Left lung (tissue), 10 donors: Measurements from ENCODE around the gene CPLANE2. TPM values are rescaled to one million over a fixed set of nuclear protein-coding genes. Genes with fewer than 3 reads are reported as not detected.

Experiments used
- ATAC-seq: fragments of 200-7000 bp; cut with Tn5 transposase; one replicate; pipeline ENCODE4 v1.9.1; 2020; ENCODE audit warnings: moderate library complexity
- DNase-seq, 4 donors: peaks; one replicate each; pipeline ENCODE4 v3.0.0-alpha.2; 2013 to 2020
- H3K27ac ChIP-seq, 2 donors: fragments of 200-600 bp; sonication (generic) in 1 of 2; one replicate each; pipeline versions ENCODE4 v1.5.0 to v1.8.0; 2020 to 2021
- H3K27me3 ChIP-seq, 2 donors: fragments of 200-600 bp; sonication (generic) in 1 of 2; one replicate each; pipeline versions ENCODE4 v1.5.0 to v1.8.0; 2020 to 2021
- H3K36me3 ChIP-seq, 2 donors: fragments of 200-600 bp; sonication (generic) in 1 of 2; one replicate each; pipeline versions ENCODE4 v1.5.0 to v1.8.0; 2020 to 2021
- H3K4me1 ChIP-seq, 2 donors: fragments of 200-600 bp; one replicate each; pipeline ENCODE4 v1.8.0; 2021
- H3K4me3 ChIP-seq, 2 donors: fragments of 200-600 bp; sonication (generic) in 1 of 2; one replicate each; pipeline versions ENCODE4 v1.5.0 to v1.8.0; 2020 to 2021; ENCODE audit warnings: mild to moderate bottlenecking in 1 of 2
- H3K9me3 ChIP-seq, 2 donors: fragments of 200-600 bp; sonication (generic) in 1 of 2; one replicate each; pipeline versions ENCODE4 v1.5.0 to v1.8.0; 2020 to 2021
- intact Hi-C, 2 donors: fragments of 100-400 bp; cut with DNase I; formaldehyde crosslinking; loops; one replicate each; pipeline versions ENCODE4 v1.11.2 to v1.14.2; 2022
- polyA plus RNA-seq, 6 donors: library from polyadenylated mRNA; unstranded; fragments of 120-200 nt; gene quantifications; one replicate each; pipeline ENCODE4 v1.2.1, GENCODE V29; 2013; ENCODE audit not compliant: insufficient read length in 6 of 6
- total RNA-seq, 2 donors: library from RNA; stranded (reverse); fragmentation: NEBNext Ultra II Directional; extraction: Animal tissue kit (Norgen Biotek cat#: 25700); gene quantifications; one replicate each; pipeline ENCODE4 v1.2.1, GENCODE V29; 2021
- TF ChIP-seq, protein P1 (sequence below), 2 donors: fragments of 200-600 bp; sonication (generic) in 1 of 2; IDR thresholded peaks; one replicate each; pipeline versions ENCODE4 v1.5.0 to v1.8.0; 2021; ENCODE audit warnings: antibody characterized with exemption in 2 of 2
- donor health status: DM: no; HTN: yes; CAD: no.
- donor health status: DM: no; HTN: no; CAD: no.

CPLANE2 gene
- total and polyA plus RNA-seq, 8 donors: 3.9 to 8.9 (median 5.3) TPM

DNA sequence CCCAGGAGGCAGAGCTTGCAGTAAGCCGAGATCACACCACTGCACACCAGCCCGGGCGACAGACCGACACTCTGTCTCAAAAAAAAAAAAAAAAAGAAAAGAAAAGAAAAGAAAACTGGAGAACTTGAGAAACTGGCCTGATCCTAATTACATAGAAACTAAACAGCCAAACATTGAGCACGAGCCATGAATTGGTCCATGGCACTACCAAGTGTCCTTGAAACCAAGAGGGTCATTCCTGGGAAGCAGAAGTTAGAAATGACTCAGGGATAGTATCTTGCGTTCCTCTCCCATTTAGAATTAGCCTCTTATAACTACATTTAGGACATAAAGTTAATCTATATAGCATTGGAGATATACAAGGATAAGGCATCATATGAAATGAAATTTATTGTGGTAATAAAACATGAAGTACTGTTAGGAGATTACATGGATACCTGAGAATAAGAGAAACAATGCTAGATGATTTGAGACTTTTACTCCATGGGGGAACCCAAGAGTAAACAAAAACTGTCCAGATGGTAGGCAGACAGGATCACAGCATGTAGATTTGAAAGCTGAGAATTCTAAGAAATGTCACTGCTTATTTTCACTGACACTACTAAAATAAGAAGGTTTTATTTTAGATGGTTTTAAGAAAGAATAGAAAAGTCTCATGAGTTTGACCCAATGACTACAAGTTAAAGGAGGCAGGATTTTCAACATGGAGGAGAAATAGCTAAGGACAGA is 39.5 kb upstream of the CPLANE2 start:
- no peaks in the 10 kb centered on the region for H3K9me3 ChIP-seq
- H3K4me3 ChIP-seq: no peak overlapping the region
- H3K27me3 ChIP-seq: no peaks in the 10 kb centered on the region
- TF ChIP-seq, protein P1, sequence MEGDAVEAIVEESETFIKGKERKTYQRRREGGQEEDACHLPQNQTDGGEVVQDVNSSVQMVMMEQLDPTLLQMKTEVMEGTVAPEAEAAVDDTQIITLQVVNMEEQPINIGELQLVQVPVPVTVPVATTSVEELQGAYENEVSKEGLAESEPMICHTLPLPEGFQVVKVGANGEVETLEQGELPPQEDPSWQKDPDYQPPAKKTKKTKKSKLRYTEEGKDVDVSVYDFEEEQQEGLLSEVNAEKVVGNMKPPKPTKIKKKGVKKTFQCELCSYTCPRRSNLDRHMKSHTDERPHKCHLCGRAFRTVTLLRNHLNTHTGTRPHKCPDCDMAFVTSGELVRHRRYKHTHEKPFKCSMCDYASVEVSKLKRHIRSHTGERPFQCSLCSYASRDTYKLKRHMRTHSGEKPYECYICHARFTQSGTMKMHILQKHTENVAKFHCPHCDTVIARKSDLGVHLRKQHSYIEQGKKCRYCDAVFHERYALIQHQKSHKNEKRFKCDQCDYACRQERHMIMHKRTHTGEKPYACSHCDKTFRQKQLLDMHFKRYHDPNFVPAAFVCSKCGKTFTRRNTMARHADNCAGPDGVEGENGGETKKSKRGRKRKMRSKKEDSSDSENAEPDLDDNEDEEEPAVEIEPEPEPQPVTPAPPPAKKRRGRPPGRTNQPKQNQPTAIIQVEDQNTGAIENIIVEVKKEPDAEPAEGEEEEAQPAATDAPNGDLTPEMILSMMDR (IDR thresholded peaks at IDR 0.05): no peak
- intact Hi-C loops: no loop called here
- DNase-seq (no peak), ATAC-seq (no peak)
- peaks cover 0 to 6% of the 10 kb centered on the region in 2 donors for H3K36me3 ChIP-seq
- H3K4me1 ChIP-seq: peaks cover 0 to 10% of the 10 kb centered on the region in 2 donors
- no peak overlapping the region for H3K27ac ChIP-seq

DNA sequence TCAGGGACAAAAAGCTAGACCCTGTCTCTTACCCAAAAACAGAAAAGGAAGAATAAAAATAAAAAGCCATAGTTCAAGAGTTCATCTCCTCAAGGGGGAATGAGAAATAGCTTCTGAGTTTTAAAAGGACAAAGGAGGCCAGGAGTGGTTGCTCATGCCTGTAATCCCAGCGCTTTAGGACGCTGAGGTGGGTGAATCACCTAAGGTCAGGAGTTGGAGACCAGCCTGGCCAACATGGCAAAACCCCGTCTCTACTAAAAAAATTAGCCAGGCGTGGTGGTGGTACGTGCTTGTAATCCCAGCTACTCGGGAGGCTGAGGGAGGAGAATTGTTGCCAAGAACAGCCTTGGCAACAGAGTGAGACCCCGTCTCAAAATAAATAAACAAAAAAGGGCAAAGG is 38.6 kb upstream of the CPLANE2 start:
- Histone ChIP-seq H3K4me3 (no peak overlapping the region), H3K27me3 (no peaks in the 10 kb centered on the region), H3K4me1 (peaks cover 0 to 10% of the 10 kb centered on the region in 2 donors), H3K36me3 (no peaks in the 10 kb centered on the region), H3K9me3 (no peaks in the 10 kb centered on the region), H3K27ac (no peak overlapping the region)
- no peak for DNase-seq
- TF ChIP-seq, protein P1 (IDR thresholded peaks at IDR 0.05): no peak
- intact Hi-C loops: no loop called here
- no peak for ATAC-seq

DNA sequence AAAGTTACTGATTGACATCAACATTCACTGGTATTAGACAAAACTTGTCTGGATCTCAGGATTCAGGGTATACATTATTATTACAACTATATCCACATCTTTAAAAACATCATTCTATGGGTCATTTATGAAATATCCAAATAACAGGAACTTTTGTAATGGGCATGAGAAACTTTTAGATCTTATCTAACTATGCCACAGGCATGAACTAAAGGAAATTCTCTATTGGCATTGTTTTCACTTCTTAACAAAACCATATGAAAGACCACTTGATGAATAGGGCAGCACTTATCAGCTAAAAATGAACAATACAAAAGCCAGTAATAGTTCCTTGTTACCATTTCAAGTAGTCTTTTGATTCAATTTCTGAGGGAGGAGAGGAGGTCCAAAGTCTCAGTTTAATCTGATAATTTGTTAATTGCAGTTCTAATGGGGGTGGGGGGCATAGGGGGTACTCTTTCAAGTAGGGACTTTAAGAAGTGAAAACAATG is 30.8 kb upstream of the CPLANE2 start:
- intact Hi-C loops: no loop called here
- DNase-seq (no peak), ATAC-seq (no peak)
- Histone ChIP-seq H3K27me3 (no peaks in the 10 kb centered on the region), H3K27ac (no peak overlapping the region), H3K4me1 (peaks cover 0 to 17% of the 10 kb centered on the region in 2 donors), H3K4me3 (no peak overlapping the region), H3K9me3 (no peaks in the 10 kb centered on the region), H3K36me3 (no peaks in the 10 kb centered on the region)
- TF ChIP-seq, protein P1 (IDR thresholded peaks at IDR 0.05): no peak

DNA sequence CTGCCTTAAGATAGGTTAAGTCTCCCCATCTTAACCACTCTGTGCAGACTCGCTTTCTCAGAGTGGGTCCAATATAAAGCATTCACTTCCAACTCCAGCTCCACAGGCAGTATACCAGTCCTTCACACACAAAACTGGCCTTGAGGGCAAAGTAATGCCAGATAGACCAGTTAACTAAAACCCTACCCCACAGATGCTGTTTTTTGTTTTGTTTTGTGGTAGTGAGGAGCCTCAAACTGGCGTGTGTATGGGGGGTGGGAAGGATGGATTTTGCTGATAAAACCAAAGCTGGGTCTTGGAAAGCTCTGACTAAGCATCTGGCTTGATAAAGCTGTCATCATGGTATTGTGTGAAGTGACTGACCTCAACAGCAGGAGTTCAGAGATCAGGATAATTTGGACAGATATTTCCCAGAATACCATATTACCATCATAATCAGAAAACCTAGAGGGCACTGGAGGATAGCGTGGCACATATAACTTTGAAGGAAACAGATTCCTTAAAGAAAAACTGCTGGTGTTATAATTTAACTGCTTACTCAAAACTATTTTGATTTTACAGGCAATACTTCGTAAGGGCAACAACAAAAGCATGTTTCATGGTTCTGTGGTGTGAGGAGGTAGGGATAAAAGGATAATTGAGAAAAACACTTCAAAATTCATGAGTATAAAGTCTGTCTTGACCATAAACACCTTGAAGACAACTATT is 29.6 kb upstream of the CPLANE2 start:
- DNase-seq (no peak), ATAC-seq (no peak)
- intact Hi-C loops: no loop called here

DNA sequence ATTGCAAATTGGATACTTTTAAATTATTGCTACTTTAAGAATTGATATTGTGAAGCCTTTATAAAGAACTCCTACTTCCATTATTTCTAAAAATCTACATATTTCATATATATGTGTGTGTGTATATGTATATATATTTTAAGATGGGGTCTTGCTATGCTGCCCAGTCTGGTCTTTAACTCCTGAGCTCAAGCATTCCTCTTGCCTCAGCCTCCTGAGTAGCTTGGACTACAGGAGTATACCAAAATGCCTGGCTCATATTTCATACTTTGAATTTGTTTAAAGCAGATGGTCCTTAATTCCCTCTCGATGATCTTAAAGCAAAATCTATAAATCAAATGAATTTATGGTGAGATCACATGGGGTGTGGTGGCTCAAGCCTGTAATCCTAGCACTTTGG is 25.1 kb upstream of the CPLANE2 start:
- Histone ChIP-seq H3K9me3 (no peaks in the 10 kb centered on the region), H3K4me1 (peaks cover 0 to 11% of the 10 kb centered on the region in 2 donors), H3K27ac (no peak overlapping the region), H3K4me3 (no peak overlapping the region), H3K27me3 (no peaks in the 10 kb centered on the region), H3K36me3 (no peaks in the 10 kb centered on the region)
- ATAC-seq: no peak
- TF ChIP-seq, protein P1 (IDR thresholded peaks at IDR 0.05): no peak
- no peak for DNase-seq
- intact Hi-C loops: no loop called here

More for the DNA sequence above, 29.6 kb upstream of the CPLANE2 start:
- H3K36me3 ChIP-seq: no peaks in the 10 kb centered on the region
- peaks cover 0 to 17% of the 10 kb centered on the region in 2 donors for H3K4me1 ChIP-seq
- H3K4me3 ChIP-seq: no peak overlapping the region
- H3K27me3 ChIP-seq: no peaks in the 10 kb centered on the region
- TF ChIP-seq, protein P1 (IDR thresholded peaks at IDR 0.05): no peak
- H3K27ac ChIP-seq: no peak overlapping the region
- H3K9me3 ChIP-seq: no peaks in the 10 kb centered on the region
